Stomach (tissue), 4 donors: ENCODE data around the gene ASTN2.

Experiments
- CTCF ChIP-seq, 7 experiments: fragments of 450-650 bp in 4 of 7; fragments of 200-600 bp in 3 of 7; sonication (generic) in 3 of 7; IDR thresholded peaks; one replicate each; pipeline ENCODE4 v1.5.1; 2016 to 2019; ENCODE audit warnings: antibody characterized with exemption in 7 of 7, control low read depth in 2 of 7, mild to moderate bottlenecking in 1 of 7
- POLR2A ChIP-seq, 4 donors: fragments of 450-650 bp; IDR thresholded peaks; one replicate each; pipeline ENCODE4 v1.6.1; 2016; ENCODE audit warnings: antibody characterized with exemption in 4 of 4, control low read depth in 2 of 4, mild to moderate bottlenecking in 1 of 4, moderate library complexity in 1 of 4
- POLR2AphosphoS5 ChIP-seq, 3 donors: sonication (generic); formaldehyde crosslinking; IDR thresholded peaks; one replicate each; pipeline ENCODE4 v1.6.1; 2016; ENCODE audit warnings: antibody characterized with exemption in 3 of 3

- TF ChIP-seq POLR2A (IDR thresholded peaks at IDR 0.05) (no peak), CTCF (IDR thresholded peaks at IDR 0.05) (no peak), POLR2AphosphoS5 (IDR thresholded peaks at IDR 0.05) (no peak)
Measured at GRCh38 chr9:116706310-116707290, 708.3 kb downstream of the ASTN2 start.
